Vagina (tissue), 2 donors: Measurements from ENCODE around the gene ATG9B.

Source experiments
- POLR2A ChIP-seq, 2 donors: fragments of 450-650 bp; IDR thresholded peaks; one replicate each; pipeline ENCODE4 v1.6.1; 2017; ENCODE audit warnings: antibody characterized with exemption in 2 of 2, mild to moderate bottlenecking in 2 of 2, moderate library complexity in 2 of 2
- POLR2AphosphoS5 ChIP-seq, 2 donors: sonication (generic); formaldehyde crosslinking; IDR thresholded peaks; one replicate each; pipeline ENCODE4 v1.9.0; 2017; ENCODE audit warnings: antibody characterized with exemption in 2 of 2, mild to moderate bottlenecking in 2 of 2, low read depth in 1 of 2; ENCODE audit not compliant: insufficient read depth in 1 of 2
- TF ChIP-seq, protein P1 (sequence below), 3 experiments: fragments of 450-650 bp in 2 of 3; fragments of 200-600 bp in 1 of 3; sonication (generic) in 1 of 3; IDR thresholded peaks; one replicate each; pipeline ENCODE4 v1.5.1; 2017 to 2019; ENCODE audit warnings: antibody characterized with exemption in 3 of 3, mild to moderate bottlenecking in 2 of 3, moderate library complexity in 2 of 3

DNA sequence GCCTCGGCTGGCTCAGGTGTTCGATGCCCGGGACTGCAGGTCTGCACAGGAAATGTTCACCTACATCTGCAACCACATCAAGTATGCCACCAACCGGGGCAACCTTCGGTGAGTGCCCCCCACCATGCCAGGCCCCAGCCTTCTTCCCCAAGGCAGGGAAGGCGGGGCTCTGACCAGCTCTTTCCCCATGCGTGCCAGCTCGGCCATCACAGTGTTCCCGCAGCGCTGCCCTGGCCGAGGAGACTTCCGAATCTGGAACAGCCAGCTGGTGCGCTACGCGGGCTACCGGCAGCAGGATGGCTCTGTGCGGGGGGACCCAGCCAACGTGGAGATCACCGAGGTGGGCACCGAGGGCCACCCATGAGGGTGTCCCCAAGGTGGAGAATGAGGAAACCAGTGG lies 26.0 kb downstream of the ATG9B start:
- no peak for TF ChIP-seq POLR2AphosphoS5 (IDR thresholded peaks at IDR 0.05; ENCODE audit: insufficient read depth in 1 of 2, low read depth in 1 of 2)
- TF ChIP-seq, protein P1, sequence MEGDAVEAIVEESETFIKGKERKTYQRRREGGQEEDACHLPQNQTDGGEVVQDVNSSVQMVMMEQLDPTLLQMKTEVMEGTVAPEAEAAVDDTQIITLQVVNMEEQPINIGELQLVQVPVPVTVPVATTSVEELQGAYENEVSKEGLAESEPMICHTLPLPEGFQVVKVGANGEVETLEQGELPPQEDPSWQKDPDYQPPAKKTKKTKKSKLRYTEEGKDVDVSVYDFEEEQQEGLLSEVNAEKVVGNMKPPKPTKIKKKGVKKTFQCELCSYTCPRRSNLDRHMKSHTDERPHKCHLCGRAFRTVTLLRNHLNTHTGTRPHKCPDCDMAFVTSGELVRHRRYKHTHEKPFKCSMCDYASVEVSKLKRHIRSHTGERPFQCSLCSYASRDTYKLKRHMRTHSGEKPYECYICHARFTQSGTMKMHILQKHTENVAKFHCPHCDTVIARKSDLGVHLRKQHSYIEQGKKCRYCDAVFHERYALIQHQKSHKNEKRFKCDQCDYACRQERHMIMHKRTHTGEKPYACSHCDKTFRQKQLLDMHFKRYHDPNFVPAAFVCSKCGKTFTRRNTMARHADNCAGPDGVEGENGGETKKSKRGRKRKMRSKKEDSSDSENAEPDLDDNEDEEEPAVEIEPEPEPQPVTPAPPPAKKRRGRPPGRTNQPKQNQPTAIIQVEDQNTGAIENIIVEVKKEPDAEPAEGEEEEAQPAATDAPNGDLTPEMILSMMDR (IDR thresholded peaks at IDR 0.05) = no peak
- TF ChIP-seq POLR2A (IDR thresholded peaks at IDR 0.05) = no peak
